Stromal cell of bone marrow (primary cell): ENCODE data around the gene COL4A4.

Experiments used
- DNase-seq: peaks from one replicate; pipeline ENCODE4 v3.0.0-alpha.2; 2012; ENCODE audit warnings: low read depth

COL4A4 gene

DNA sequence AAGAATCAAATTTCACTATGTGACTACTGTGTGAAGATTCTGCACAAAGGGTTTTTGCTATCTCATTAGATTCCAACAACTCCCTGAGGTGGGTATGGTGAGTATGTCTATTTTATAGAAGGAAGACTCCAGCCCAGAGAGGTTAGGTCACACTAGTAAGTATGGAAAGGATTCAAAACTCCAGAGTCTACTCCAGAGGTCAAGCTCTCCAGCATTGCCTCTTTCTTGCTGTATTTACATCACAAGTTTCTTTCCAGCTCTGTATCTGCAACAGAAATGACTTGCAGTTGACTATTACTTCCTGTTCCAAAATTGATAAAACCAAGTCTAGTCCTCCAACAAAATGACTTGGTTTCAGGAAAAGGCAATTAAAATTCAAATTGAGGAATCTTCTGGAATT is 2.1 kb downstream of the COL4A4 start:
- no peak for DNase-seq

DNA sequence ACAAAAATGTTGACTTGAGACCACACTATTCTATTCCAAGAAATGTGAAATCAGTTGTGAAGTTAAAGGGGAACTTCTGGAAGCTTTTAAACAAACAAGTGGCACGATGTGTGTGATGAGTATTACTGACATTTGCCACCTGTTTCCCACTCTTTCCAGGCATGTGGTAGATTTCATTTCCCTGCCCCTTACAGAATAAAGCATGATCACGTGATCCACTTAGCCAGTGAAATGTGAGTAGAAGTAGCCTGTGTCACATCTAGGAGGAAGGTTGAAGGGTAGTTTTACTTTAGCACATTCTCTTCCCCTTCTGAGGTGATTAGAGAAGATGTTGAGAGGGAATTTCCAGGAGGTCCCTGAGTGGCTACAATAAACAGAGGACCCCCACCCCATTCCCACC is 3.8 kb downstream of the COL4A4 start:
- DNase-seq = no peak

DNA sequence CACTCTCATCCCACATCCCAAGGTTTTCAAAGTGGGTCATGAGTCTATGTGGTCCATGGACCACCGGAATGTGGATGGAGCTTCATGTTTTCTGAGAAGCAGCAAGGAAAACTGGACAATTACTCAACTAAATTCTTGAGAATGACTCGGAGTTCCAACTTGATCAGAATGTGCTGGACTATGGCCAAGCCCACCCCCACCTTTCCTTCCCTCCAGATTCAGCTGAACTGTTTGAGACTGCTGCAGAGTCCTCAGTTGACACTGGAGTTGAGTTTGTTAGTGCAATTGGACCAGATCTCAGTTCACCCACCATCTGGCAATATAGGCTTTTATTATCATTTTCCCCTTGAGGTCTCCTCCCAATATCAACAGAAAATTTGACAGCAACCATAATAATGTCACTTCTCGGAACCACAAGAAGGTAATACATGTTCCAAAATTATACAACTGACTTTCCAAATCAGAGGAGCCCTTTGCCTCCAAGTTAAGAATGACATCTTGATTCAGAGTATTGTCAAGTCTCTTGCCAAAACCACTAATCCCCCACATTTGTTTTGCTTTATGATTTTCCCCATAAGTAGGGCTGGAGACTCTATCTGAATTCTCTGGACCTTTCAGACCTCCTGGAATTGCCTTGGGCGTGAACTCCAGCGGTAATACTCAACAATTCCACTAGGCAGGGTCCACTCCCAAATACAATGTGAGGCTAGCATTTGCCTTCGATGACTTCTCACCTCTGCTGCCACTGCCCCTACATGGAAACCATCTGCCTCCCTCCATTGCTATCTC is 8.8 kb downstream of the COL4A4 start:
- DNase-seq = no peak

DNA sequence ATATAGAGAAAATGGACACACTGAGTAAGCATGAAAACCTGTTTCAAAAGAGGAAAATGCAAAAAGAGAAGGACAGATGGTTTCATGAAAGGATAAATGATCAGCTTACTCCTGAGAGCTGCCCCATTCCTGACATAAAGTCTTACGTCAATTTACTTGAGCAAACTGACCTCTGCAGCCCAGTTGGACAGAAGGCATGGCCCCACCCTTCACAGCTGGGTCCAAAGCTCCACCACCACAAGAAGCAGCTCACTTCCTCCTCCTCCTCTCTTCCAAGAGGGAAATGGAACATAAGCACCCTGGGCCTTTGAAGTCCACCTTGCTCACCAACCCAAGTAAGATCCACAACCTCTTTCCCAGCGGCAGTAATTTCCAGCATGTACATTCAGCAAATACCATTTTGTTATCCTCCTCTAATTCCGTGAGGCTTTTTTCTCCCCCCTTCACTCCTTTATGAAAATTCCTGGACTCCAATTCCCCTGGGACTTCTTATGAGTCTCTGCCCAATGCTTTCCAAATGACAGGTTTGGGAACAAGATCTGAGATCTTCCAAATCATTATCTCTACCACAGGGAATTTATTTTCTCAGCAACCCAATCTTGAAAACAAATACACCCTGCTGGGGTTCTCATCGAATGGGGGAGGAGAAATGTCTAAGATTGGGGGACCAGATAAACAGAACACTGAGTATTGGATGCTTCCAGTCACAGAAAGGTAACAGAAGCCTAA is 10.1 kb downstream of the COL4A4 start:
- no peak for DNase-seq

DNA sequence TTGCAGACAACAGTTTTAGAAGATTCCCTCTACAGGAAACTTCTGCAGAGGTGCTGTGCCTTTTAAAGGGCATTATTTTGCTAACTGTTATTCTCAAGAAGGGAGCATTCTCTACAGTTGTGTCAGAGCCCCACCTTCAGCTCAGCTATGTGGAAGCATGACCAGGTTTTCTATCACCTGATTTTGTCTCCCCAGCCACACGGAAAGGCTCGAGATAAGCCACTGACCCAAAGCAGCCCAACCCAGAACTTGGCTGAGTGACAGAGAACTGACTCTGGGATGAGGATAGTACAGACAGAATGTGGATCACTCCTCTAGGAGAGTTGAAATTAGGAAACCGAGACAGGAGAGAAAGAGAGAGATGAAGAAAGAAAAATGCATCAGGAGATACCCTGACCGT is 10.7 kb downstream of the COL4A4 start:
- no peak for DNase-seq

DNA sequence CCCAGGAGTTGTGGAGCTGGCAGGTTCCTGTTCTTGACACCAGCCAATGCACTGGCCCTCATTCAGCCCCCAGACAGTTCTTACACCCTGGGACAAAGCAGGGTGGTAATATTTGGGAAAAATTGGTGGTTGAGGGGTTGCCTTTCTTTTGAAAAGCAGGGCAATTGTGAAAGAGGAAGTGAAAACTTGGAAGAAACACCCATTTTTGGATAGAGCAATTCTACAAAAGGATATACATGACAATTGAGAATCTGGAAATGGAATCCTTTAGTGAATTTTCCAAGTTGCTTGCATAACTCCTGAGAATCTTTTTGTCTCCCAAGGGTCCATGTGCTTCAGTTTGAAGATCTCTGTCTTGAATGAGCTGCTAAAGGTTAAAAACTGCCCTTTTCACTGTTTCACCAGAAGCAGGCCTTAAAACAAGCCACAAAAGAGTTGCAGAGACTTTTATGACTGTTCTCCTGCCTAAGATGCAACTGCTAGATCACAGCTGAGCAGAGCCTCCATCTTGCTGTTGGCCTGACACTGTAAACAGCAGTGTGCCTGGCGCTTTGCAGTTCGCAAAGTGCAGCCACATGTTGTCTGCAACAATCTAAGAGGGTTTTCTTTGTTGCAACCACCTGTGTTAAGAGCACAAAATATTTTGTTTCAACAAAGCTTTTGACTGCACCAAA is 11.8 kb downstream of the COL4A4 start:
- DNase-seq = no peak

DNA sequence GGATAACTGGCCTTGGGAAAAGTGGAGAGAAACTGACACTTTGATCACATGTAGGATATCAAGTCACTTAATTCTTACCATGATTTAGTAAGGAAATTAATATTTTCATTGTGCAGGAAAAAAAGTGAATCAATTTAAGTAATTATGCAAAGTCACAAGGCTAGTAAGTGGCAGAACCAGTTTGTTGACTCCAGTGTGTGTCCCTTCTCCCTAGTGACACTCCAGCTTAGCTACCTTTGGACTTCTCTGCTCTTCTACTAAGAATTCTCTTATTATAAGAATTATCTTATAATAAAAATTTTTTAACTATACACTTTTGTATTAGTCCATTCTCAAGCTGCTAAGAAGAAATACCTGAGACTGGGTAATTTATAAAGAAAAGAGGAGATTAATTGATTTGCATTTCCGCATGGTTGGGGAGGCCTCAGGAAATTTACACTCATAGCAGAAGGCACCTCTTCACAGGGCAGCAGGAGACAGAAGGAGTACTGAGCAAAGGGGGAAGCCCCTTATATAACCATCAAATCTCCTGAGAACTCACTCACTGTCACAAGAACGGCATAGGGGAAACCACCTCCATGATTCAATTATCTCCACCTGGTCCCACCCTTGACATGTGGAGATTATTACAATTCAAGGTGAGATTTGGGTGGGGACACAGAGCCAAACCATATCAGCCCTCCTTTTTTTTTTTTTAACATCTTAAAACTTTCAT is 13.6 kb downstream of the COL4A4 start:
- no peak for DNase-seq

DNA sequence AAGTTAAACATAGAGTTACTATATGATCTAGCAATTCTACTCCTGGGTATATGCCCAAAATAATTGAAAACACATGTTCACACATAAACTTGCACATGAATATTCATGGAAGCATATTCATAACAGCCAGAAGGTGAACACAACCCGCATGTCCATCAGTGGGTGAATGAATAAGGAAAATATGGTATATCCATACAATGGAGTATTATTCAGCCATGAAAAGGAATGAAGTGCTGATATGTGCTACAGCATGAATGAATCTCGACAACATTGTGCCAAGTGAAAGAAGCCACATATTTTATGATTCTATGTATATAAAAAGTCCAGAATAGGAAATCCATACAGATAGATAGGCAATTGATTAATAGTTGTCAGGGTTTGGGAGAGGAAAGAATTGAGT is 15.9 kb downstream of the COL4A4 start:
- no peak for DNase-seq

DNA sequence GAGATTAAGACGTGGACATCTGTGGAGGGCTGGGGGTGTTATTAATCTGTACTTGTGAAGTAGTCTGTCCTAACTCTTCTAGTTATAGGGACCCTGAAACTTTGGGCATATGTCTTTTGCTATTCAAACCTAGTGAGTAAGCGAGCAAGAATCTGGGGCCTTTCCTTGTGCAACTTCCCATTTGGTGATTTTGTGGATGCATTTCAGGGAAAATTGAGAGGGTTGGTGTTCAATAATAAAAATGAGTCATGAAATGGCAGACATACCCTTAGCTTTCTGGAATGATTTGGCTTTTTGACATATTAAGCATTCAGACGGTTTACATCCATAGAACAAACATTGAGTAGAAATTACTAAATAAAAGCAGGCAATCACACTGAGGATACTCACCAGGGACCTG is 17.0 kb downstream of the COL4A4 start:
- DNase-seq = peak; percentile 31

DNA sequence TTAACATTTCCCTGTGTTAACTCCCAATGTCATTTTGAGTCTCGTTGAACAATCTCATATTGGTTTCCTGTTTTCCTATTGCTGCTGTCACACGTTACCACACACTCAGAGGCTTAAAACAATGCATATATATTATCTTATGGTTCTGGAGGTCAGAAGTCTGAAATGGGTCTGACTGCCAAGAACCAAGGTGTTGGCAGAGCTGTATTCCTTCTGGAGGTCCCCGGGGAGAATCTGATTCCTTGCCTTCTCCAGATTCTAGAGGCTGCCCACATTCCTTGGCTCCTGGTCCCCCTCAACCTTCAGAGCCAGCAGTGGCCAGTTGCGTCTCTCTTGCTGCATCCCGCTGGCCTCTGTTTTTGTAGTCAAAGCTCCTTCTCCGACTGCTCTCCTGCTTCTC is 17.5 kb downstream of the COL4A4 start:
- DNase-seq = no peak

DNA sequence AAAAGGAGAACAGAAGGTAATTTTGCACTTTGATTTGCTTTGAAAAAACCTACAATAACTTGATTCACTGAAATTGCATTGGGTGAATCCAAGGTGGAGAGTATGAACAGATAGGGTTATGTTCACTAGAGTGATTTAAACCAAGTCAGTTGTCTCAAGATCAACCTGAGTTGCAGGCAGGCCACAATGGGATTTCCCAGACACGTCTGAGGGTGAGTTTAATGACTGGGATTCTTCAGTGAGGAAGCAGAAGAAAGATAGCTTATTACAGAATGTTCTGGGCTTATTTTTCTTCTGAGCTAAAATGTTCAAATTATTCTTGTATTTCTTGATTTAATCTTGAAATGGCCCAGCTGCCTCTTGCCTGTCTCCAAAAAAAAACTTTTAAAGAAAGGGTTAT is 20.1 kb downstream of the COL4A4 start:
- DNase-seq = no peak

DNA sequence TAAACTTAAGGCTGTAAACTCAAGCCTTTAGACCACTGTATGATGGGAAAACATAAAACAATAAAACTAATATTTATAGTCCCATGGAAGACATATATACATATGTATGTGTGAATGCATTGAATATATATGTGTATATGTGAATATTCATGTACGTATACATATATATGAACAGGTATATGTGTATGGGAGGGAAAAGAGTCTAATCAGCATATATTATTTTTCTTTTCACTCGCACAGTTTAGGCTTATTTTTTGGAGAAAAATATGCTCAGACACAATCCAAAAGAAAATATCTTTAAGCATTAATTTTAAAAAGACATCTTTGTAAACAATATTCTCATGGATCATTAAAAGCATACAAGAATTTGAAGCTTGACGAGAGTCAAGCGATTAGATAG is 22.7 kb downstream of the COL4A4 start:
- DNase-seq = no peak

DNA sequence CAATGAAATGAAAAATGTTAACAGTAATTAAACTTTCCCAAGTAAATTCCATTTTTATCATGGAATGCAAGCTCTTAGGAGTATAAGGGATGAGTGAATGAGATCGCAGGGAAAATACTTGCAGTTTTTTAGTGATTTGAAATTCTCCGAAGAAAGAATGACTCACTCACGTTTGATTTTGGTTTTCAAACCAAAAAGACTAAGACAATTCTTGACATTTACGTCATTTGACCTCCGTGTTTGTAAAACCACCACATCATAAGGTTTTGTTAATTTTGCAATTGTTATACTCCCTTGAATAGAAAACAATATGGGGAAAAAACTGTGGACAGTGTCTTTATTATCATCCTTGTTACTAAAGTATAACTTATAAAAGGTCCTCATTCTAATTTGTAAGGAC is 29.4 kb downstream of the COL4A4 start:
- no peak for DNase-seq

DNA sequence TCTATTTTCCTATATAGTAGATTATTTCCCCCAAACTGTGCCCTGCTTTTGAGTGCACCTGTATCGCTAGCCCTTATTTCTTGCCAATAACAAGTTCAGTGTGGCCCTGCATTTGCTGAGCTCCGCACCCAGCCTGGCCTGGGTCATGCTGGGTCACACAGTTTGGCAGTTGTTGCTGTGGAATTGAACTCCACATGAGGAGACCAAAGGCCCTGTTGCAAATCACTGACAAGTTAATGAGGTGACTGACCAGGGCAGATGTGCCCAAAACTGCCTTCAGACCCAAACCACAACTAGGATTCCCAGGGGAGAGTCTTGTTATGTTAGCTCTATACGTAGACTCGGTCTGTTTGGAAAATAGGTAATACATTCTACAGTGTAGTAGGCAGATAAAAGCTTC is 31.0 kb downstream of the COL4A4 start:
- no peak for DNase-seq

DNA sequence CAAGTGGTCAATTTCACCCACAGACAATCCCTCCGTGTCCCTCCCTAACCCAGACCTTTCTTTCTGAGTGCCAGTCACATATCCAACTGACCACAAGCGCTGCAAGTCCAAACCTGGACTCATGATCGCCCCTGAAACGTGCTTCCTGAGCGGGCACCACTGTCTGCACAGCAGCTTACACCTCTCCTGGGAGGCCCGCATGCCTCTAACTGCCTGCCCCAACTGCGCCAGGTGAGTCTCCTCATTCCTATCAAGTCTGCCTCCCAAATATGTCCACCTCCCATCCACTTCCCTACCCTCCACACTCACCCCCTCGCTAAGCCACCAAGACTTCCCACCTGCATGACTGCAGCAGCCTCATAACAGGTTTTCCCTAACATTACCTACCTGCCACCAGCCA is 33.4 kb downstream of the COL4A4 start:
- DNase-seq = no peak

DNA sequence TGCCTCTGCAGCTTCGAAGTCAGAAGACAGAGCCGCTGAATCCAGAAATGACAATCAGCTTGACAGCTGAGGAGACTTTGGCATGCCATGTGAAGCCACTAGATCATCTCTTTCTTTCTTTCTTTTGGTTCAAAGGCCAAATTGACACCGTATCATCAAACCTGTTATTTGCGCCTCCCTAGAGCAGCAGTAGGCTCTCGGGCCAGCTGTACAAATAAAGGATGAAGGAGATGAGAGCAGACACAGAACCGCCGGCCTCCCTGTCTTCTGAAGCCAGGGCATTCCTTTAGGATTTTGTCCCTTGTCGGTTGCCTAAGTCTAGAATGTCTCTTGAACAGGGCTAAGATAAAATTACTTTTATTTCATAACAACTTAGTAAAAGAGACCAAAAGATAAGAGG is 36.8 kb downstream of the COL4A4 start:
- DNase-seq = no peak

DNA sequence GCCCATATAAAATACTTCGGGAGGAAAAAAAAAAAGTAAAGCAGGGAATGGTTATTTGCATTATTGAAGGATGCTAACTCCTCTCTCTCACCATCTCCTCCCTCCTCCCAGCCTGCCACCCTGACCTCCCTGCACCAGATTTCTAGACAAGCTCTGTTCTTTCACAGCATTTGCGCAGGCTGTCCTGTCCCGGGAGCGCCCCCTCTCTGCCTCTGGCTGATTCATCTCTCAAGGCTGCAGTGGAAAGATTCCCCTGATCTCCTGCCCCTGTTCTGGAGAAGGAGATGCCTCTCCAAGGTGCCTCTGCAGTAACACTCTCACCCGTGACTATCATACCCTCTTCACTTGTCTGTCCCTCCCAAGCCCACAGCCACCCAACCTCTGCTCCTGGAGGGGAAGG is 38.5 kb downstream of the COL4A4 start:
- no peak for DNase-seq

DNA sequence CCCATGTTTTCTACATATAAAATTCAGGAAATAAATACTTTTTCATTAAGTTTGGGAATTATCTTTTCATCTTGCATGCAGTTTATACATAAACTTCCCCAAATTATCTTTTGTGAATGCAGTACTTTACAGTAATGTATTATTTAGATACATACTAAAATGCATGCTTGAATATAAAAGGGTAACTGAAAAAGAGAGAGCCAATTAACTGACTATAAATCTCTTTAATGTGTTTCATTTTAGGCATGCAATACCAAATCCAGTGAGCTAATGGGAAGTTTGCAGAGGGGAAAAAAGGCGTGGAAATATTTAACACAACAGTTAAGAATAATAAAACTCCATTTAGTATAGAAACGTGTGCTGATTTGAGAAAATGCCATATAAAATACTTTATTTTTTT is 39.2 kb downstream of the COL4A4 start:
- DNase-seq = no peak

DNA sequence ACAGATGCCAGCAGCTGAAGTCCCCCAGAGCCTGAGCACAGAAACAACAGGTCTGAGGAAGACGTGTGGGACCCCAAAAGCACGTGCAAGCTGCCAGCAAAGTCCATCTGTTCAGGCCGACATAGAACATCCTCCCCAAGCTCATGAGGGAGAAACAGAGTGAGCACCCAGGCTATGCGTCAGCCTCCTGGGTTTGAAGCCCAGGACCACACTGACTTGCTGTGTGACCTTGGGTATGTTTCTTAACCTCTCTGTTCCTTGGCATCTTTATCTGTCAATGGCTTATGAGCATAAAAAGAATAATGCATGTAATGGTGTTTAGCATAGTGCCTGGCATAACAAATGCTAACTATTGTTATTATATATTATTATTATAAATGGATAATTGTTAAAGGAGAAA is 40.3 kb downstream of the COL4A4 start:
- DNase-seq = no peak

DNA sequence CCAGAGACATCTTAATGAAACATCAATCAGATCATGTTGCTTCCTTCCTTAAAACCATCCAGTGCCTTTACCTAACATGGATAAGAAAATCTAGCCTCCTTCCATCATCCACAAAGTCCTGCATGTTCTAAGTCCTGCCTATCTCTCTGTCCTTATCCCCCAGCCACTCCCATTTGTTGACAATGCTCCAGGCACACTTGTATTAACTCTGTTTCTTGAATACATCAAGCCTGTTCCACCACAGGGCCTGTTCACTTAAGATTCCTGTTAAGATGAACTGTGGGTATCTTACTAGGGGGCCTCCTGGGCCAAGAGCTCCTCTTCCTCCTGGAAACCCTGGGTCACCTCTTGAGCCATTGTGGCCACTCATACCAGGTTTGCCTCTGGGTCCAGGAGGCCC is 45.7 kb downstream of the COL4A4 start:
- no peak for DNase-seq

DNA sequence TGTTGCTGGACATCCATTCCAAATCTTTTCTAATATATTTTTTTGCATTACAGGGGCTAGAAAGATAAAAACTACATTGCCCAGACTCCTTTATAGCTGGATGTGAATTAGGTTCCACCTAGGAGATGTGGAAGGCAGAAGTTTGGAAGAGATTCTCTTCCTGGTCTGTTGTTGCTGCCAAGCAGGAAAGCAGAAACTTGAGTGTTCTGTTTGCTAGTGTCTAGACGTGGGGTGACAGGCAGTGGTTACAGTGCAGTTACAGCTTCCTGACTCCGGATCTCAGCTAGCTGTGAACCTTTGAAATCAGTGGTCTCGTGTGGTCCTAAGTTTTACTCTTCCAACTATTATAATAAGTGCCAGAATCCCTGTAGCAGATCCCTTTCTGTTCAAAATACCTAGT is 46.2 kb downstream of the COL4A4 start:
- DNase-seq = no peak

DNA sequence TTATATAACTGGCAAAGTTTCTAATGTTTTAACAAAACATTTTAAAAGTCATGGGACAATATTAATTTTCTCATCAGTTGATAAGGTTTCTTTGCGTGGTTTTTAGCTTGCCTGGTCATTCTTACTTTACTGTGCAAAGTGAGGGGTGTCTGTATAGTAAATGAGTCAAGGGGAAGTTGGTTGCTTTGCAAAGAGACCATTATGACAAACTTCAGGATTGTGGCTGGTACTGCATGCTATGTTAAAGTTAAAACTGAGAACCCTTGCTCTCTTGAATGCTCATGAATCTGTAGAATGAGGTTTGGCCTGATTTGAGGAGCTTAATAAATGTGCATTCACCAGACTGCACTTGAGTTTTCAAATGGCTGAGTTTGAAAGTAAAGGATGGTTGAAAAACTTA is 47.0 kb downstream of the COL4A4 start:
- no peak for DNase-seq

DNA sequence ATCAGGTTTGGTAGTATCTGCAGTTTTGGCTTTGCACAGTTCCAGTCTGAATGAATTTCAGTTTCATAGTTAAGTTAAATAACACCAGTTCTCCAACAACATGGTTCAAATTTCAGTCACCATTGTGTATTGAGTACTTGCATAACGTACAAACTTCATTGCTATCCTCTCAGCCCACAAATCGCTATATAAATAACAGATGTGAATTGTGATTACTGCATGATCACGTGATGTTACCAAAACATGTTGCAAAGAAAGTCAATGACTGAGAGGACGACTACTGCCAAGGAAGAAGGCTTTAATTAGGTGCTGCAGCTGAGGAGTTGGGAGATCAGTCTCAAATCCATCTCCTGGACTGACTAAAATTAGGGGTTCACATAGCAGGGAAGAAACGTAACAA is 48.2 kb downstream of the COL4A4 start:
- peak; percentile 27 for DNase-seq
